Measurements from ENCODE around the gene NLGN1. TPM values are rescaled to one million over a fixed set of nuclear protein-coding genes. Genes with fewer than 3 reads are reported as not detected.

Gene NLGN1
- polyA plus RNA-seq, 2 of the 4 experiments (the other 2 are of a cell fraction), result not detected

DNA sequence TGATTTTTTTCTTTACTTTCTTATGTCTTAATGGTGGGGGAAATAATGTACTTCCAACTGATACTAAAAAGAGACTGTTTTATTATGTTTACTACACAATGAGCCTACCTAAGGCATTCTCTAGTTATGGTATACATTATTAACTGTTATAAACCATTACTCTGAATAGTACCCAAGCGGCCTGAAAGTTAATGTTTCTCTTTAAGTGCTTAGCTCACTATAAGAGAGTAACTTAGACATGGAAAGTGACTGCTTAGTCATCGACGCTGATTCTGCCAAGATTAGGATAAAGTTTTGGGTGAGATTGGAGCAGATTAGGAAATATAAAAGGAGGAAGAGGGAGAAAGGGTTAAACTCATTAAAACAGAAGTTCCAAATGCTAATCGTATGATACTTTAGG is 365.0 kb downstream of the NLGN1 start:
- TF ChIP-seq JUNB (IDR thresholded peaks at IDR 0.05) (no peak), RAD21 (conservative IDR thresholded peaks at IDR 0.05 in 1 of 2, IDR thresholded peaks at IDR 0.05 in 1 of 2) (no peak), CEBPB (IDR thresholded peaks at IDR 0.05) (no peak), CHD2 (IDR thresholded peaks at IDR 0.05; ENCODE audit: low read length, partially characterized antibody) (no peak), GATA3 (IDR thresholded peaks at IDR 0.05; ENCODE audit: borderline replicate concordance) (no peak)
- Histone ChIP-seq H3K27ac (no peak overlapping the region), H3K4me1 (no peaks in the 10 kb centered on the region), H3K9me3 (no peaks in the 10 kb centered on the region), H3K4me3 (no peak overlapping the region), H3K4me2 (no peak overlapping the region)
- FAIRE-seq (no peak), ATAC-seq (no peak), DNase-seq (ENCODE audit: low read depth in 1 of 2, low spot score in 1 of 2) (no peak)
- WGBS (ENCODE audit: missing lambda C conversion rate), result 9% methylated on average over 4 of the region's 4 CpGs
- POLR2A ChIA-PET, result no interaction called here
- CTCF ChIA-PET, result no interaction called here

DNA sequence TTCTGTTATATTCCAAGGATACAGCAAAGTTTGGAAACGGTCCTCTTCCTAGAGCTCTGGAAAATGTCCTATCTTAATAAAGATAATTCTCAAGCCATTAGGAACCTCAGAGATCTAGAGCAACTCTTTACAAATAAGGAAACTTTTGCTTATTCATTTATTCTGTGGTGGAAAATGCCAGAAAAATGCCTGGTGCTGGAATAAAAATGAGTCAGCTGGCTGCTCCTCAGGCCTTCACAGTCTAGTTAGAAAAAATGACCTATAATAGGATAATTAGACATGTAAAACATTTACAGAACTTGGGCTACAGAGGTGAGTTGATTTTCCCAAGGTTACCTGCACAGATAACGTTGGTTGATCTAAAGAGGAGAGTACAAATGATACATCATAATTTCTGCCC is 372.5 kb downstream of the NLGN1 start:
- DNase-seq (ENCODE audit: low read depth in 1 of 2, low spot score in 1 of 2) (no peak), FAIRE-seq (no peak), ATAC-seq (no peak)
- Histone ChIP-seq H3K9me3 (no peaks in the 10 kb centered on the region), H3K4me2 (no peak overlapping the region), H3K4me1 (no peaks in the 10 kb centered on the region), H3K27ac (no peak overlapping the region), H3K4me3 (no peak overlapping the region)
- ChIA-PET POLR2A (no interaction called here), CTCF (no interaction called here)
- 11% methylated on average over 2 of the region's 2 CpGs for WGBS (ENCODE audit: missing lambda C conversion rate)
- TF ChIP-seq JUN (IDR thresholded peaks at IDR 0.05) (no peak), GATA3 (IDR thresholded peaks at IDR 0.05; ENCODE audit: borderline replicate concordance) (no peak), MYC (IDR thresholded peaks at IDR 0.05; ENCODE audit: borderline replicate concordance, low read length) (no peak), MAZ (IDR thresholded peaks at IDR 0.05; ENCODE audit: borderline replicate concordance, low read depth, low read length) (no peak), FOSB (CRISPR knock-in tag; IDR thresholded peaks at IDR 0.05) (no peak), RARB (CRISPR knock-in tag; IDR thresholded peaks at IDR 0.05) (no peak), RCOR1 (IDR thresholded peaks at IDR 0.05; ENCODE audit: low read depth, low read length) (no peak), TFCP2L1 (CRISPR knock-in tag; IDR thresholded peaks at IDR 0.05) (no peak), PHF8 (IDR thresholded peaks at IDR 0.05; ENCODE audit: borderline replicate concordance, low read depth) (no peak), EHMT2 (IDR thresholded peaks at IDR 0.05; ENCODE audit: low read depth) (no peak), HOXB5 (CRISPR knock-in tag; IDR thresholded peaks at IDR 0.05) (no peak), FOXS1 (CRISPR knock-in tag; IDR thresholded peaks at IDR 0.05) (no peak)
- TF ChIP-seq, protein P1, sequence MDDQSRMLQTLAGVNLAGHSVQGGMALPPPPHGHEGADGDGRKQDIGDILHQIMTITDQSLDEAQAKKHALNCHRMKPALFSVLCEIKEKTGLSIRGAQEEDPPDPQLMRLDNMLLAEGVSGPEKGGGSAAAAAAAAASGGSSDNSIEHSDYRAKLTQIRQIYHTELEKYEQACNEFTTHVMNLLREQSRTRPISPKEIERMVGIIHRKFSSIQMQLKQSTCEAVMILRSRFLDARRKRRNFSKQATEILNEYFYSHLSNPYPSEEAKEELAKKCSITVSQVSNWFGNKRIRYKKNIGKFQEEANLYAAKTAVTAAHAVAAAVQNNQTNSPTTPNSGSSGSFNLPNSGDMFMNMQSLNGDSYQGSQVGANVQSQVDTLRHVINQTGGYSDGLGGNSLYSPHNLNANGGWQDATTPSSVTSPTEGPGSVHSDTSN (IDR thresholded peaks at IDR 0.05), result no peak
- TF ChIP-seq, protein P2, sequence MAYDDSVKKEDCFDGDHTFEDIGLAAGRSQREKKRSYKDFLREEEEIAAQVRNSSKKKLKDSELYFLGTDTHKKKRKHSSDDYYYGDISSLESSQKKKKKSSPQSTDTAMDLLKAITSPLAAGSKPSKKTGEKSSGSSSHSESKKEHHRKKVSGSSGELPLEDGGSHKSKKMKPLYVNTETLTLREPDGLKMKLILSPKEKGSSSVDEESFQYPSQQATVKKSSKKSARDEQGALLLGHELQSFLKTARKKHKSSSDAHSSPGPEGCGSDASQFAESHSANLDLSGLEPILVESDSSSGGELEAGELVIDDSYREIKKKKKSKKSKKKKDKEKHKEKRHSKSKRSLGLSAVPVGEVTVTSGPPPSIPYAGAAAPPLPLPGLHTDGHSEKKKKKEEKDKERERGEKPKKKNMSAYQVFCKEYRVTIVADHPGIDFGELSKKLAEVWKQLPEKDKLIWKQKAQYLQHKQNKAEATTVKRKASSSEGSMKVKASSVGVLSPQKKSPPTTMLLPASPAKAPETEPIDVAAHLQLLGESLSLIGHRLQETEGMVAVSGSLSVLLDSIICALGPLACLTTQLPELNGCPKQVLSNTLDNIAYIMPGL (CRISPR knock-in tag; IDR thresholded peaks at IDR 0.05; ENCODE audit: borderline replicate concordance), result no peak

DNA sequence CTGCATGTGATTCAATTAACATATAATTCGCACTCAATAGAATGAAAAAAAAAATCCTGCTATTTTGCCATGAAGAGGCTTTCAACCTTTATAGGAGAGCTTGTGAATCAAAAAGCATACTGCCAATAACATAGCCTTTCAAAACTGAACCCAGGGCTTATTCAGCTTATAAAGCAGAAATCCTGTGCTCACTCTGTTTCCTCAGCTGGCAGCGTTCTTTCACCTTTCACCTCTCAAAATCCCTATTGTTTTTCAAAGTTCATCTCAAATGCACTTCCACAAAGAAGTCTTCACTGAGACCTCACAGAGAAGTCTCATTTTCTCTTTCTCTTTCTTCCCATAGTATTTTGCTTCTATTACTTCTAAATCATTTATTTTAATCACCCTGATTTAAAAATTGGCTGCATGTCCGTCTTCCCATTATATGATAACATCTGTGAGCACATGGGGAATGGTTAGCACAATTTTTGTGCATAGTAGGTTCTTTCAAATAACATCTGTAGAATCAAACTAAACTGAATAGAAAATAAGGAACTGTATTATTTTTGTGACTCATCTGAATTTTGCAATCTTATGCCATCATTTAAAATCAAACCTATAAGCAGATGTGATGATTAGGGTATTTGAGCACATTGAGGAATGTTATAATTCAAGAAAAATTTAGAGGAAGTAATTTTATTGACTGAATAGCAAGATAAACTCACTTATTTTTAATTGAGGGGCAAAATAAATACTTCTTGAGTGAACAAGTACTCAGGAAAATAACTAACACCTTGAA is 373.4 kb downstream of the NLGN1 start:
- ATAC-seq (no peak), FAIRE-seq (no peak), DNase-seq (ENCODE audit: low read depth in 1 of 2, low spot score in 1 of 2) (no peak)
- Histone ChIP-seq H3K9me3 (no peaks in the 10 kb centered on the region), H3K4me3 (no peak overlapping the region), H3K4me1 (no peaks in the 10 kb centered on the region), H3K27ac (no peak overlapping the region), H3K4me2 (no peak overlapping the region)
- POLR2A ChIA-PET, result no interaction called here
- CTCF ChIA-PET, result interaction anchor here (0.8 kb wide), 1 partner anchor 20 kb away, joined by 3 read pairs; no protein-coding TSS in a partner anchor
- 13% methylated on average over 3 of the region's 3 CpGs for WGBS (ENCODE audit: missing lambda C conversion rate)
- TF ChIP-seq HOXB13 (CRISPR knock-in tag; IDR thresholded peaks at IDR 0.05; ENCODE audit: low read depth) (no peak), HOXB5 (CRISPR knock-in tag; IDR thresholded peaks at IDR 0.05) (no peak), EP300 (IDR thresholded peaks at IDR 0.05) (no peak), SMC3 (IDR thresholded peaks at IDR 0.05) (no peak), TP53 (CRISPR knock-in tag; IDR thresholded peaks at IDR 0.05) (no peak), RCOR1 (IDR thresholded peaks at IDR 0.05; ENCODE audit: low read depth, low read length) (no peak), HDAC2 (IDR thresholded peaks at IDR 0.05) (no peak), POLR2A (IDR thresholded peaks at IDR 0.05; ENCODE audit: low read length) (no peak), MAZ (IDR thresholded peaks at IDR 0.05; ENCODE audit: borderline replicate concordance, low read depth, low read length) (no peak), GATA3 (IDR thresholded peaks at IDR 0.05; ENCODE audit: borderline replicate concordance) (no peak), ZNF302 (CRISPR knock-in tag; IDR thresholded peaks at IDR 0.05) (no peak), FOSB (CRISPR knock-in tag; IDR thresholded peaks at IDR 0.05) (no peak), HEYL (CRISPR knock-in tag; IDR thresholded peaks at IDR 0.05) (no peak)
- TF ChIP-seq, protein P3, sequence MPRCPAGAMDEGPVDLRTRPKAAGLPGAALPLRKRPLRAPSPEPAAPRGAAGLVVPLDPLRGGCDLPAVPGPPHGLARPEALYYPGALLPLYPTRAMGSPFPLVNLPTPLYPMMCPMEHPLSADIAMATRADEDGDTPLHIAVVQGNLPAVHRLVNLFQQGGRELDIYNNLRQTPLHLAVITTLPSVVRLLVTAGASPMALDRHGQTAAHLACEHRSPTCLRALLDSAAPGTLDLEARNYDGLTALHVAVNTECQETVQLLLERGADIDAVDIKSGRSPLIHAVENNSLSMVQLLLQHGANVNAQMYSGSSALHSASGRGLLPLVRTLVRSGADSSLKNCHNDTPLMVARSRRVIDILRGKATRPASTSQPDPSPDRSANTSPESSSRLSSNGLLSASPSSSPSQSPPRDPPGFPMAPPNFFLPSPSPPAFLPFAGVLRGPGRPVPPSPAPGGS (IDR thresholded peaks at IDR 0.05), result no peak
- TF ChIP-seq, protein P4, sequence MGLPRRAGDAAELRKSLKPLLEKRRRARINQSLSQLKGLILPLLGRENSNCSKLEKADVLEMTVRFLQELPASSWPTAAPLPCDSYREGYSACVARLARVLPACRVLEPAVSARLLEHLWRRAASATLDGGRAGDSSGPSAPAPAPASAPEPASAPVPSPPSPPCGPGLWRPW (IDR thresholded peaks at IDR 0.05), result no peak
- TF ChIP-seq, protein P5, sequence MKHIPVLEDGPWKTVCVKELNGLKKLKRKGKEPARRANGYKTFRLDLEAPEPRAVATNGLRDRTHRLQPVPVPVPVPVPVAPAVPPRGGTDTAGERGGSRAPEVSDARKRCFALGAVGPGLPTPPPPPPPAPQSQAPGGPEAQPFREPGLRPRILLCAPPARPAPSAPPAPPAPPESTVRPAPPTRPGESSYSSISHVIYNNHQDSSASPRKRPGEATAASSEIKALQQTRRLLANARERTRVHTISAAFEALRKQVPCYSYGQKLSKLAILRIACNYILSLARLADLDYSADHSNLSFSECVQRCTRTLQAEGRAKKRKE (CRISPR knock-in tag; IDR thresholded peaks at IDR 0.05; ENCODE audit: low read depth), result no peak
